Stomach (tissue), 4 donors: Measurements from ENCODE around the gene TRNT1.

Experiments
- POLR2A ChIP-seq, 4 donors: fragments of 450-650 bp; IDR thresholded peaks; one replicate each; pipeline ENCODE4 v1.6.1; 2016; ENCODE audit warnings: antibody characterized with exemption in 4 of 4, control low read depth in 2 of 4, mild to moderate bottlenecking in 1 of 4, moderate library complexity in 1 of 4
- POLR2AphosphoS5 ChIP-seq, 3 donors: sonication (generic); formaldehyde crosslinking; IDR thresholded peaks; one replicate each; pipeline ENCODE4 v1.6.1; 2016; ENCODE audit warnings: antibody characterized with exemption in 3 of 3
- TF ChIP-seq, protein P1 (sequence below), 7 experiments: fragments of 450-650 bp in 4 of 7; fragments of 200-600 bp in 3 of 7; sonication (generic) in 3 of 7; IDR thresholded peaks; one replicate each; pipeline ENCODE4 v1.5.1; 2016 to 2019; ENCODE audit warnings: antibody characterized with exemption in 7 of 7, control low read depth in 2 of 7, mild to moderate bottlenecking in 1 of 7

DNA sequence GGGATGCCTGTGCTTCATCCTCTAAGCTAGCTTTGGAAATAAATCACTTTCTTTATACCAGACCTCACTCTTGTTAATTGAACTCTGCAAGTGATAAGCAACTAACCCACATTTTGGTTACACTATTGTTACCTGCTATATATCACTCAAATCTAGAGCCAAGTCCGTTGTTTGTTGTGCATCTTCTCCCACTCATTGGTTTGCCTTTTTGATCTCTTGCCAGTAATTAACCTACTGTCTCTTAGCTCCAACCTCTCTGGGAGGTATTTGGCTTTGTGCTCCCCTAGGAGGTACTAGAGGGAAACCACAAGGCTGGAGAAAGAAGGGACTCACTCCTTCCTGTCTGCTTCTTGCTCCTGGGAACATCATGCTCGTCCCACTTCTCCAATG lies 65.5 kb downstream of the TRNT1 start:
- TF ChIP-seq, protein P1, sequence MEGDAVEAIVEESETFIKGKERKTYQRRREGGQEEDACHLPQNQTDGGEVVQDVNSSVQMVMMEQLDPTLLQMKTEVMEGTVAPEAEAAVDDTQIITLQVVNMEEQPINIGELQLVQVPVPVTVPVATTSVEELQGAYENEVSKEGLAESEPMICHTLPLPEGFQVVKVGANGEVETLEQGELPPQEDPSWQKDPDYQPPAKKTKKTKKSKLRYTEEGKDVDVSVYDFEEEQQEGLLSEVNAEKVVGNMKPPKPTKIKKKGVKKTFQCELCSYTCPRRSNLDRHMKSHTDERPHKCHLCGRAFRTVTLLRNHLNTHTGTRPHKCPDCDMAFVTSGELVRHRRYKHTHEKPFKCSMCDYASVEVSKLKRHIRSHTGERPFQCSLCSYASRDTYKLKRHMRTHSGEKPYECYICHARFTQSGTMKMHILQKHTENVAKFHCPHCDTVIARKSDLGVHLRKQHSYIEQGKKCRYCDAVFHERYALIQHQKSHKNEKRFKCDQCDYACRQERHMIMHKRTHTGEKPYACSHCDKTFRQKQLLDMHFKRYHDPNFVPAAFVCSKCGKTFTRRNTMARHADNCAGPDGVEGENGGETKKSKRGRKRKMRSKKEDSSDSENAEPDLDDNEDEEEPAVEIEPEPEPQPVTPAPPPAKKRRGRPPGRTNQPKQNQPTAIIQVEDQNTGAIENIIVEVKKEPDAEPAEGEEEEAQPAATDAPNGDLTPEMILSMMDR (IDR thresholded peaks at IDR 0.05) = no peak
- TF ChIP-seq POLR2AphosphoS5 (IDR thresholded peaks at IDR 0.05) (no peak), POLR2A (IDR thresholded peaks at IDR 0.05) (no peak)
